HUES6 (cell line): Measurements from ENCODE around the gene MIER1.
"Not testable (repeated sequence)": the region's sequence is repeated elsewhere in the genome, so short reads cannot be mapped to it uniquely, and the experiment has no call there.

Experiments used
- H3K27ac ChIP-seq: 2 replicates; pipeline ENCODE4 v1.7.0; 2013; ENCODE audit warnings: low read depth, mild to moderate bottlenecking, low read length, inconsistent platforms
- H3K27me3 ChIP-seq: 2 replicates; pipeline ENCODE4 v1.6.1; 2013; ENCODE audit warnings: low read length; ENCODE audit not compliant: control insufficient read depth, insufficient read depth
- H3K36me3 ChIP-seq: 2 replicates; pipeline ENCODE4 v1.6.1; 2013; ENCODE audit warnings: low read length; ENCODE audit not compliant: control insufficient read depth, insufficient read depth
- H3K4me1 ChIP-seq: 2 replicates; pipeline ENCODE4 v1.6.1; 2013; ENCODE audit warnings: low read length; ENCODE audit not compliant: control insufficient read depth, insufficient read depth
- H3K4me3 ChIP-seq: 2 replicates; pipeline ENCODE4 v1.5.1; 2013; ENCODE audit warnings: low read depth, low read length
- H3K9ac ChIP-seq: one replicate; pipeline ENCODE4 v1.6.1; 2013; ENCODE audit warnings: mild to moderate bottlenecking, low read length
- H3K9me3 ChIP-seq: 2 replicates; pipeline ENCODE4 v1.6.1; 2013; ENCODE audit warnings: low read depth, low read length; ENCODE audit not compliant: control insufficient read depth, insufficient read depth

Gene MIER1

GRCh38 chr1:66924756-66925557 lies at the start of gene MIER1, which contains the start of gene DNAI4:
TSS of gene MIER1 (plus strand) at chr1:66924990. CDS start at chr1:66925029, 39 bp downstream.
TSS of gene DNAI4 (minus strand) at chr1:66924856. CDS start at chr1:66924831, 25 bp downstream.
- Histone ChIP-seq H3K27ac (peak within 1 kb of the TSS; percentile 79), H3K36me3 (no peaks in the 10 kb centered on the region), H3K4me3 (peak within 1 kb of the TSS; percentile 91), H3K9me3 (no peaks in the 10 kb centered on the region), H3K9ac (peak within 1 kb of the TSS; percentile 93), H3K4me1 (peaks cover 13% of the 10 kb centered on the region), H3K27me3 (no peaks in the 10 kb centered on the region)

GRCh38 chr1:66876664-66877063 lies 48.1 kb upstream of the MIER1 start:
- Histone ChIP-seq H3K9ac (no peak overlapping the region), H3K27ac (no peak overlapping the region), H3K36me3 (no peaks in the 10 kb centered on the region), H3K4me3 (no peak overlapping the region), H3K9me3 (0 out of 2 replicates have a peak, but pooled peaks cover 3% of the 10 kb centered on the region), H3K27me3 (no peaks in the 10 kb centered on the region), H3K4me1 (no peaks in the 10 kb centered on the region)

DNA sequence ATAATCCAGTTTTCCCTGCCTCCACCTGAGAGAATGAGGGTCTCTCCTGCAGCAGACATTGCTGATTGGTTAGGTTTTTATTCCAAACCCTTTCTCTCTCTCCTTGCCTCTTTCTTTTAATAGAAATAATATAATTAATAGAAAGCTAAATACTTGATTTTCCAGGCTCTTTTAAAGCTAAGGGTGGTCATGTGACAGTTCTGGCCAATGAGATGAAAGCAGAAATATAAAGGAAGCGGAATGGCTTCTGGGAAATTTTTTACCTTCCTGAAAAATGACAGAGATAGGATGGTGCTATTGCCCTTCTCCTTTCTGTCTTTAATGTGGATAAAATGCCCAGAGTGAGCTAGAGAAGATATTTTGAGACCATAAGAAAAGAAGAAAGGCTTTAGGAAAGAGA lies 35.8 kb upstream of the MIER1 start:
- no peak overlapping the region for H3K9ac ChIP-seq
- H3K4me3 ChIP-seq: no peak overlapping the region
- no peaks in the 10 kb centered on the region for H3K9me3 ChIP-seq
- no peaks in the 10 kb centered on the region for H3K36me3 ChIP-seq
- no peak overlapping the region for H3K27ac ChIP-seq
- H3K27me3 ChIP-seq: no peaks in the 10 kb centered on the region
- H3K4me1 ChIP-seq: no peaks in the 10 kb centered on the region

- no peaks in the 10 kb centered on the region for H3K9me3 ChIP-seq
- H3K27me3 ChIP-seq: no peaks in the 10 kb centered on the region
- no peaks in the 10 kb centered on the region for H3K4me1 ChIP-seq
- no peak overlapping the region for H3K9ac ChIP-seq
- H3K36me3 ChIP-seq: no peaks in the 10 kb centered on the region
- H3K27ac ChIP-seq: no peak overlapping the region
- H3K4me3 ChIP-seq: no peak overlapping the region
Observed at GRCh38 chr1:66890621-66891020, 34.2 kb upstream of the MIER1 start.

GRCh38 chr1:66893712-66894111 lies 31.1 kb upstream of the MIER1 start:
- Histone ChIP-seq H3K4me3 (no peak overlapping the region), H3K27ac (no peak overlapping the region), H3K9me3 (no peaks in the 10 kb centered on the region)

DNA sequence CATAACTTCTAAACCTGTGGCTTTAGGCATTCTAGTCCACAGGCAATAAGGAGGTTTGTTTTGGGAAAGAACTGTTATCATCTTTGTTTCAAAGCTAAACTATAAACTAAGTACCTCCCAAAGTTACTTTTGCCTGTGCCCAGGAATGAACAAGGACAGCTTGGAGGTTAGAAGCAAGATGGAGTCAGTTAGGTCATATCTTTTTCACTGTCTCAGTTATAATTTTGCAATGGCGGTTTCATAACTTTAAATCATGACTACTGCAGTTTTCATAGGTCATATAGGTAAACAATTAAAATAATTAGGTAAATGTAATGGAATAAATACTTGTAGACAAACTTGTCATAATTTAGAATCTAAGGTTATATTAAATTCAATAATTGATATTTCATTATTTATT lies 9.6 kb upstream of the MIER1 start:
- H3K27me3 ChIP-seq, H3K27ac ChIP-seq, H3K9me3 ChIP-seq, H3K36me3 ChIP-seq, H3K4me3 ChIP-seq, H3K9ac ChIP-seq: not testable (repeated sequence)
- H3K4me1 ChIP-seq: peaks cover 12% of the 10 kb centered on the region

More at GRCh38 chr1:66893712-66894111, 31.1 kb upstream of the MIER1 start:
- Histone ChIP-seq H3K4me1 (no peaks in the 10 kb centered on the region), H3K27me3 (no peaks in the 10 kb centered on the region), H3K36me3 (no peaks in the 10 kb centered on the region), H3K9ac (no peak overlapping the region)

DNA sequence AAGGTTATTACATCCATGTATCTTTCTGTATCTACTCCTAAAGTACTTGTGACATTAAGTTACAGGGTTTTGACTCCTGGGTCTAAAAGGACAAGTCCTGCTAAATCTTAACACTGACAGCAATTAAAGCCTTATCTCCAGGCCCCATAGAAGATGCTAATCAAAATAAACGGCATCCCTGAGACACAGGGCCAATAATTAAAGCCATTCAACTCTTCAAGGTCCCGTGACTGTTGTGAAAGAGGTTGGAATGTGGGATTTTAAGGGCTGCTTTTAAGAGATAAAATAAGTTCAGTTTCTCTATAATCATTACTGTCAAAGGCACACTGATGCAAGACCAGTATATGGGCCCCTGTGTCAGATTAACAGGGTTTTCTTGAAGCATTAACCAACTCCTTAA lies 8.5 kb upstream of the MIER1 start:
- Histone ChIP-seq H3K4me3 (no peak overlapping the region), H3K27ac (no peak overlapping the region)

GRCh38 chr1:66917476-66917875 lies 7.3 kb upstream of the MIER1 start:
- Histone ChIP-seq H3K36me3 (no peaks in the 10 kb centered on the region; the same call in 1 of the 2 replicates), H3K9ac (no peak overlapping the region), H3K9me3 (0 out of 2 replicates have a peak, but pooled peaks cover 5% of the 10 kb centered on the region), H3K4me1 (peaks cover 6% of the 10 kb centered on the region; the same call in 1 of the 2 replicates), H3K4me3 (no peak overlapping the region), H3K27ac (no peak overlapping the region), H3K27me3 (no peaks in the 10 kb centered on the region)

More for the DNA sequence above, 8.5 kb upstream of the MIER1 start:
- H3K27me3 ChIP-seq: no peaks in the 10 kb centered on the region
- no peaks in the 10 kb centered on the region; the same call in 1 of the 2 replicates for H3K36me3 ChIP-seq
- H3K9ac ChIP-seq: no peak overlapping the region
- peaks cover 8% of the 10 kb centered on the region; the same call in 1 of the 2 replicates for H3K4me1 ChIP-seq
- H3K9me3 ChIP-seq: 0 out of 2 replicates have a peak, but pooled peaks cover 5% of the 10 kb centered on the region

DNA sequence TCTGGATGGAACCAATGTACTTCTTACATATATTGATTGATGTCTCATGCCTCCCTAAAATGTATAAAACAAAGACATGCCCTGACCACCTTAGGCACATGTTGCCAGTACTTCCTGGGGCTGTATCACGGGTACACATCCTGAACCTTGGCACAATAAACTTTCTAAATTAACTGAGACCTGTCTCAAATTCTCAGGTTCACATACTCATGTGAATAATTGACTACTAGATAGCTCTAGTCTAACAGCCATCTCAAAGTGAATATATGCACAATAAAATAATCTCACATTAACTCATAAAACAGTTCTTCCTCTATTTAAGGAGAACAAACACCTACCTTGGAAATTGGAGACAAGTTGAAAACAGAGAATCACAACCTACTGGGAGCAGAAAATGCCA lies 5.7 kb upstream of the MIER1 start:
- Histone ChIP-seq H3K36me3 (no peaks in the 10 kb centered on the region; the same call in 1 of the 2 replicates), H3K4me1 (peaks cover 6% of the 10 kb centered on the region; the same call in 1 of the 2 replicates), H3K27ac (no peak overlapping the region), H3K9me3 (0 out of 2 replicates have a peak, but pooled peaks cover 5% of the 10 kb centered on the region), H3K9ac (no peak overlapping the region), H3K4me3 (no peak overlapping the region), H3K27me3 (no peaks in the 10 kb centered on the region)

DNA sequence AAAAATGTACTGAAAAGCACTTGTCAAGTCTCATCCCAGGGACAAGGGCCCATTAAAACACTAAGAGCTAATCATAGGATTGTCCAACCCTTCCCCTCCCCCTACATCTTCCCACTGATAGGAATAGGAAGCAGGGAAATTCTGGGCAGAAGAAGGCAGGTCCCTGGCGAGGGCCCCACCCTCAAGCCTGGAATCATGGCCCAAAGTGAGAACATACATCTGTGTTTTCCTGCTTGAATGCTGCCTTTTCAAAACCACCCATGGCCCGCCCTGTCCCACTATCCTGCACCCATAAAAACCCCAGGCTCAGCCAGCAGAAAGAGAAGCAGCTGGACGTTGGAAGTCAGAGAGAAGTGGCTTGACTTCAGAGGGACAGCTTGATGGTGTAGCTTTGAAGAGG lies 5.0 kb upstream of the MIER1 start:
- H3K27ac ChIP-seq: no peak overlapping the region

GRCh38 chr1:66920543-66920942 lies 4.2 kb upstream of the MIER1 start:
- Histone ChIP-seq H3K27ac (no peak overlapping the region), H3K36me3 (no peaks in the 10 kb centered on the region; the same call in 1 of the 2 replicates), H3K27me3 (no peaks in the 10 kb centered on the region), H3K9ac (no peak overlapping the region), H3K9me3 (0 out of 2 replicates have a peak, but pooled peaks cover 5% of the 10 kb centered on the region), H3K4me3 (no peak overlapping the region), H3K4me1 (peaks cover 6% of the 10 kb centered on the region; the same call in 1 of the 2 replicates)

More for the DNA sequence above, 5.0 kb upstream of the MIER1 start:
- Histone ChIP-seq H3K27me3 (no peaks in the 10 kb centered on the region), H3K4me3 (no peak overlapping the region), H3K9me3 (0 out of 2 replicates have a peak, but pooled peaks cover 5% of the 10 kb centered on the region), H3K4me1 (peaks cover 6% of the 10 kb centered on the region; the same call in 1 of the 2 replicates), H3K9ac (no peak overlapping the region), H3K36me3 (no peaks in the 10 kb centered on the region; the same call in 1 of the 2 replicates)
